ENCODE measurements around the gene PRKAR2A. TPM values are rescaled to one million over a fixed set of nuclear protein-coding genes. Genes with fewer than 3 reads are reported as not detected.
"Not testable (repeated sequence)": the region's sequence is repeated elsewhere in the genome, so short reads cannot be mapped to it uniquely, and the experiment has no call there.

Gene PRKAR2A
- total and polyA plus RNA-seq, 8 donors: 6.9 to 65.9 (median 22.4) TPM

GRCh38 chr3:48727511-48727910 lies 120.2 kb downstream of the PRKAR2A start:
- intact Hi-C loops (cut with DNase I; ENCODE audit: low total_unique reads): no loop called here
- no peaks in the 10 kb centered on the region for H3K36me3 ChIP-seq
- TF ChIP-seq POLR2AphosphoS5 (IDR thresholded peaks at IDR 0.05): no peak
- TF ChIP-seq EP300 (IDR thresholded peaks at IDR 0.05): no peak
- no peak for TF ChIP-seq POLR2A (IDR thresholded peaks at IDR 0.05)
- TF ChIP-seq CTCF (IDR thresholded peaks at IDR 0.05): no peak

GRCh38 chr3:48725185-48725855 lies 122.4 kb downstream of the PRKAR2A start:
- DNase-seq; H3K27ac ChIP-seq; intact Hi-C loops (cut with DNase I; ENCODE audit: low total_unique reads); H3K9me3 ChIP-seq; H3K36me3 ChIP-seq; H3K4me3 ChIP-seq; H3K27me3 ChIP-seq: not testable (repeated sequence)
- H3K4me1 ChIP-seq: peaks cover 0 to 16% (median 9%) of the 10 kb centered on the region in 4 donors
- WGBS, 5 donors: 86 to 93% (median 91%) methylated on average over 8 of the region's 8 CpGs

More at GRCh38 chr3:48727511-48727910, 120.2 kb downstream of the PRKAR2A start:
- Histone ChIP-seq H3K4me1 (no peaks in the 10 kb centered on the region), H3K27ac (no peak overlapping the region), H3K27me3 (no peaks in the 10 kb centered on the region), H3K9me3 (no peaks in the 10 kb centered on the region), H3K4me3 (no peak overlapping the region)
- 87 to 95% (median 90%) methylated on average over 8 of the region's 8 CpGs for WGBS, 5 donors
- DNase-seq: no peak

- TF ChIP-seq POLR2AphosphoS5 (IDR thresholded peaks at IDR 0.05) (no peak), EP300 (IDR thresholded peaks at IDR 0.05) (no peak), CTCF (IDR thresholded peaks at IDR 0.05) (no peak), POLR2A (IDR thresholded peaks at IDR 0.05) (no peak)
- H3K4me1 ChIP-seq: peaks cover 0 to 21% (median 9%) of the 10 kb centered on the region in 4 donors
- no peaks in the 10 kb centered on the region for H3K36me3 ChIP-seq
- no peaks in the 10 kb centered on the region for H3K27me3 ChIP-seq
- H3K4me3 ChIP-seq: no peak overlapping the region
- no peaks in the 10 kb centered on the region for H3K9me3 ChIP-seq
- WGBS, 5 donors: 84 to 89% (median 89%) methylated on average over 7 of the region's 7 CpGs
- no peak for DNase-seq
- intact Hi-C loops (cut with DNase I; ENCODE audit: low total_unique reads): no loop called here
- no peak overlapping the region for H3K27ac ChIP-seq
These were observed 123.9 kb downstream of the PRKAR2A start for GRCh38 chr3:48723725-48724124.

- DNase-seq; H3K27me3 ChIP-seq; H3K9me3 ChIP-seq; H3K4me3 ChIP-seq; H3K36me3 ChIP-seq; intact Hi-C loops (cut with DNase I; ENCODE audit: low total_unique reads); H3K27ac ChIP-seq: not testable (repeated sequence)
- H3K4me1 ChIP-seq: peaks cover 0 to 21% (median 9%) of the 10 kb centered on the region in 4 donors
- WGBS, 5 donors: 66 to 77% (median 70%) methylated on average over 3 of the region's 3 CpGs
These were observed 124.4 kb downstream of the PRKAR2A start for GRCh38 chr3:48723293-48723692.

- Histone ChIP-seq H3K27me3 (no peaks in the 10 kb centered on the region), H3K9me3 (no peaks in the 10 kb centered on the region), H3K4me3 (peak within 1 kb of the TSS; percentile 70 to 95 (median 83)), H3K36me3 (peaks cover 0 to 31% (median 21%) of the 10 kb centered on the region in 4 donors), H3K4me1 (peaks cover 36 to 68% (median 46%) of the 10 kb centered on the region in 4 donors), H3K27ac (peak within 1 kb of the TSS; percentile 82 to 94 (median 89))
- DNase-seq: peak; percentile 99 to 100
- intact Hi-C loops (cut with DNase I; ENCODE audit: low total_unique reads): no loop called here
- WGBS, 5 donors: 1 to 3% (median 1%) methylated on average over 19 to 38 of the region's 38 CpGs
- TF ChIP-seq POLR2AphosphoS5 (IDR thresholded peaks at IDR 0.05) (peak; percentile 81 to 95 (median 85)), CTCF (IDR thresholded peaks at IDR 0.05) (peak in 1 of 7 experiments; percentile 6), POLR2A (IDR thresholded peaks at IDR 0.05) (peak in 1 of 4 donors; percentile 67), EP300 (IDR thresholded peaks at IDR 0.05) (no peak)
These were observed 130.5 kb downstream of the PRKAR2A start, which contains the start of gene IP6K2 for GRCh38 chr3:48716982-48717746. IP6K2 (minus strand) TSS chr3:48717221; CDS start chr3:48695291, 21,930 bp downstream.
